SK-N-MC (cell line): Measurements from ENCODE around the gene ZNF512B.
"Not testable (repeated sequence)": the region's sequence is repeated elsewhere in the genome, so short reads cannot be mapped to it uniquely, and the experiment has no call there.

Source experiments
- DNase-seq: peaks from one replicate; pipeline ENCODE4 v3.0.0-alpha.2; 2011; ENCODE audit warnings: low read depth, low spot score
- H3K27ac ChIP-seq: fragments of 200-600 bp; sonication (generic); 2 replicates; pipeline ENCODE4 v1.5.1; 2016; ENCODE audit warnings: mixed run types
- H3K36me3 ChIP-seq: fragments of 200-600 bp; sonication (generic); 2 replicates; pipeline ENCODE4 v1.6.1; 2017; ENCODE audit warnings: antibody characterized with exemption, low read length, mixed read lengths; ENCODE audit not compliant: insufficient read depth
- H3K4me3 ChIP-seq: fragments of 200-600 bp; sonication (generic); 2 replicates; pipeline ENCODE4 v1.5.1; 2016
- H3K9ac ChIP-seq: fragments of 200-600 bp; sonication (generic); 2 replicates; pipeline ENCODE4 v1.8.0; 2017; ENCODE audit warnings: mixed run types, mixed read lengths; ENCODE audit not compliant: insufficient read length
- H3K9me3 ChIP-seq: fragments of 200-600 bp; sonication (generic); 2 replicates; pipeline ENCODE4 v1.6.1; 2017; ENCODE audit warnings: low read depth, mild to moderate bottlenecking, antibody characterized with exemption, low read length, moderate library complexity, mixed read lengths
- EZH2 ChIP-seq: fragments of 200-600 bp; sonication (generic); IDR thresholded peaks from one replicate; pipeline ENCODE4 v1.6.1; 2017; ENCODE audit warnings: antibody characterized with exemption
- FOXP2 ChIP-seq: optimal IDR thresholded peaks from 2 replicates; pipeline ENCODE3; 2011; ENCODE audit warnings: mild to moderate bottlenecking, moderate library complexity; ENCODE audit not compliant: insufficient read depth; ENCODE audit errors: extremely low read length, control extremely low read depth
- POLR2AphosphoS5 ChIP-seq: IDR thresholded peaks from 2 replicates; pipeline ENCODE4 v1.6.1; 2012; ENCODE audit warnings: mild to moderate bottlenecking, low read depth, low read length, borderline replicate concordance

ZNF512B gene

GRCh38 chr20:63961664-63962425 is 7.9 kb downstream of the ZNF512B start:
- TF ChIP-seq FOXP2 (no peak), POLR2AphosphoS5 (no peak), EZH2 (no peak)
- Histone ChIP-seq H3K9ac (no peak overlapping the region), H3K27ac (no peak overlapping the region), H3K9me3 (no peaks in the 10 kb centered on the region), H3K36me3 (peaks cover 43% of the 10 kb centered on the region), H3K4me3 (no peak overlapping the region)
- no peak for DNase-seq

GRCh38 chr20:63960654-63961621 is 8.8 kb downstream of the ZNF512B start:
- H3K4me3 ChIP-seq, DNase-seq, H3K27ac ChIP-seq, H3K9ac ChIP-seq, H3K9me3 ChIP-seq: not testable (repeated sequence)
- peaks cover 34% of the 10 kb centered on the region; the same call in 1 of the 2 replicates for H3K36me3 ChIP-seq

- H3K4me3 ChIP-seq, result no peak overlapping the region
- no peaks in the 10 kb centered on the region for H3K9me3 ChIP-seq
- H3K36me3 ChIP-seq, result peaks cover 34% of the 10 kb centered on the region; the same call in 1 of the 2 replicates
- TF ChIP-seq EZH2, result no peak
- no peak for TF ChIP-seq FOXP2
- TF ChIP-seq POLR2AphosphoS5, result no peak
- H3K9ac ChIP-seq, result no peak overlapping the region
- H3K27ac ChIP-seq, result no peak overlapping the region
- DNase-seq, result no peak
Measured at GRCh38 chr20:63959699-63960075, 10.0 kb downstream of the ZNF512B start.

- Histone ChIP-seq H3K36me3 (peaks cover 29% of the 10 kb centered on the region; the same call in 1 of the 2 replicates), H3K27ac (peak overlapping the region; percentile 16; the same call in 1 of the 2 replicates)
- no peak for TF ChIP-seq FOXP2
Measured at GRCh38 chr20:63958964-63959698, 10.6 kb downstream of the ZNF512B start.

GRCh38 chr20:63958471-63958870 is 11.3 kb downstream of the ZNF512B start:
- TF ChIP-seq FOXP2 (no peak), EZH2 (no peak), POLR2AphosphoS5 (no peak)
- Histone ChIP-seq H3K9ac (no peak overlapping the region), H3K27ac (peak overlapping the region; percentile 86; the same call in 1 of the 2 replicates), H3K36me3 (peaks cover 23% of the 10 kb centered on the region; the same call in 1 of the 2 replicates), H3K4me3 (no peak overlapping the region), H3K9me3 (no peaks in the 10 kb centered on the region)
- no peak for DNase-seq

More at GRCh38 chr20:63958964-63959698, 10.6 kb downstream of the ZNF512B start:
- H3K9me3 ChIP-seq, result no peaks in the 10 kb centered on the region
- no peak overlapping the region for H3K9ac ChIP-seq
- H3K4me3 ChIP-seq, result no peak overlapping the region
- no peak for DNase-seq

- Histone ChIP-seq H3K36me3 (peaks cover 17% of the 10 kb centered on the region; the same call in 1 of the 2 replicates), H3K4me3 (peak overlapping the region; percentile 84), H3K27ac (peak overlapping the region; percentile 86; the same call in 1 of the 2 replicates), H3K9me3 (no peaks in the 10 kb centered on the region), H3K9ac (no peak overlapping the region)
- no peak for DNase-seq
- TF ChIP-seq POLR2AphosphoS5 (no peak), EZH2 (no peak), FOXP2 (no peak)
Measured at GRCh38 chr20:63957690-63958441, 11.9 kb downstream of the ZNF512B start.

GRCh38 chr20:63957004-63957689 is 12.6 kb downstream of the ZNF512B start:
- peak overlapping the region; percentile 70 for H3K9ac ChIP-seq
- DNase-seq, result no peak
- peak overlapping the region; percentile 84 for H3K4me3 ChIP-seq
- no peak for TF ChIP-seq FOXP2
- peak; percentile 83 for TF ChIP-seq POLR2AphosphoS5
- no peaks in the 10 kb centered on the region for H3K9me3 ChIP-seq
- H3K27ac ChIP-seq, result peak overlapping the region; percentile 86
- peaks cover 10% of the 10 kb centered on the region; the same call in 1 of the 2 replicates for H3K36me3 ChIP-seq
